Measurements from ENCODE around the gene HSPB2.

DNA sequence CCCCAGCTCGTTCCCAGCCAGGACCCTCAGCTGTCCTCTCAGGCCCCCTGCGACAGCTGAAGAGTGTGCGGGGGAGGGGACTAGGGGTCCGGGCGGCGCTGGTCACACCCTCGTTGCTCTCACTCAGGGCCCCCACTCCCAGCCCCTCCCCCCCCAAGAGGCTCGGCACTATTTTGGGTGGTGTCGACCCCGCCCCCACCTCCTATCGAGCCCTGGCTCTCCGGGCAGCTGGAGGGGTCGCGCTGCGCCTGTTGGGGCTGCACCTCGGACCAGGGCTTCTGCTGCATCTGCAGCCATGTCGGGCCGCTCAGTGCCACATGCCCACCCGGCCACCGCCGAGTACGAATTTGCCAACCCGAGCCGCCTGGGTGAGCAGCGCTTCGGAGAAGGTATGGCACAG, at the start of gene HSPB2:
- TF ChIP-seq POLR2A (IDR thresholded peaks at IDR 0.05): no peak
- TF ChIP-seq, protein P1, sequence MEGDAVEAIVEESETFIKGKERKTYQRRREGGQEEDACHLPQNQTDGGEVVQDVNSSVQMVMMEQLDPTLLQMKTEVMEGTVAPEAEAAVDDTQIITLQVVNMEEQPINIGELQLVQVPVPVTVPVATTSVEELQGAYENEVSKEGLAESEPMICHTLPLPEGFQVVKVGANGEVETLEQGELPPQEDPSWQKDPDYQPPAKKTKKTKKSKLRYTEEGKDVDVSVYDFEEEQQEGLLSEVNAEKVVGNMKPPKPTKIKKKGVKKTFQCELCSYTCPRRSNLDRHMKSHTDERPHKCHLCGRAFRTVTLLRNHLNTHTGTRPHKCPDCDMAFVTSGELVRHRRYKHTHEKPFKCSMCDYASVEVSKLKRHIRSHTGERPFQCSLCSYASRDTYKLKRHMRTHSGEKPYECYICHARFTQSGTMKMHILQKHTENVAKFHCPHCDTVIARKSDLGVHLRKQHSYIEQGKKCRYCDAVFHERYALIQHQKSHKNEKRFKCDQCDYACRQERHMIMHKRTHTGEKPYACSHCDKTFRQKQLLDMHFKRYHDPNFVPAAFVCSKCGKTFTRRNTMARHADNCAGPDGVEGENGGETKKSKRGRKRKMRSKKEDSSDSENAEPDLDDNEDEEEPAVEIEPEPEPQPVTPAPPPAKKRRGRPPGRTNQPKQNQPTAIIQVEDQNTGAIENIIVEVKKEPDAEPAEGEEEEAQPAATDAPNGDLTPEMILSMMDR (IDR thresholded peaks at IDR 0.05): no peak
